HS-27A (cell line): ENCODE measurements around the gene CNTNAP2.

Source experiments
- DNase-seq: peaks from one replicate; pipeline ENCODE4 v3.0.0-alpha.2; 2012; ENCODE audit warnings: low read depth, missing footprints

Gene CNTNAP2

DNA sequence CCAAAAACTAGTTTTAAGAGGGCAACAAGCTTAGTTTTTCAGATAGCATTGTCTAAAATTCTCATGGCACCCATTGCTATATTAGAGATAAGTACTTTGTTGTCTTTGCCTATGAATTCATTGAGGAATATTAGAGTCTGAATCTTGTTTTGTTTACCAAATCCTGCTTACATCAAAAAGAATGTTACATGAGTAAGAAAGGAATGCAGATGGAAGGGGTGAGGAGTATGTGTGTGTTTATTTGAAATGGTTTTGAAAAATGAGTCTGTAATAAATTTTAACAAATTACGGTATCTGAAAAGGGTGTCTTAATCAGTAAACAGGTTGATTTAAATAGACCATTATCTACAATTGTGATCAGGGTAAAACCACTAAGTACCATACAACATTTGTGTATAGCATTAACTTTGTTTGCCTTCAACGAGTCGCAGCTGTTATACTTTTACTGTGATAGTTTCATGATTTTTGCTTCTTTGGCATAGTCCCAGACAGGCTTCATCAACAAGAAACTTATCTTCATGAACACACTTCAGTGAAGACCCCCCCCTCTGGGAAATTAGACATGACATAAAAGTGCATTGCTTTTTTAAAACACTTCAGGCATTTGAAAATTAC, 1290.0 kb downstream of the CNTNAP2 start:
- DNase-seq: no peak

DNA sequence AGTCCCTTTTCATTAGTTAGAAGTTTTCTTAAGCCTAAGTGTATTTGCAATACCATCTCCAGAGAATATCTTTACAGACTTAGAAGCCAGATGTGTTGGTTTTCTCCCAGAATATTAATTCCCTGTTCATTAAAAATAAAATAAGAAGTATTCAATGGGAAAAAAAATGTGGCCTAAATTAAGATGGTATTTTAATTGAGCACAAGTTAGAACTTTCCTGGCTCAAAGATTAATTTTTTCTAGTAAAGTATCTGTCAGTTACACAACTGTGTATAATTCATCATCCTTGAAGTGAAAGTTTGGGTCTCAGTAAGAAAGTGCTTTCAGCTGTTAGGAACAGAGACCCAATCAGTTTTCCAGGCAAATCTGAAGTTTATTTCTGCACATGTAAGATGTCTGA, 1294.5 kb downstream of the CNTNAP2 start:
- DNase-seq: no peak

DNA sequence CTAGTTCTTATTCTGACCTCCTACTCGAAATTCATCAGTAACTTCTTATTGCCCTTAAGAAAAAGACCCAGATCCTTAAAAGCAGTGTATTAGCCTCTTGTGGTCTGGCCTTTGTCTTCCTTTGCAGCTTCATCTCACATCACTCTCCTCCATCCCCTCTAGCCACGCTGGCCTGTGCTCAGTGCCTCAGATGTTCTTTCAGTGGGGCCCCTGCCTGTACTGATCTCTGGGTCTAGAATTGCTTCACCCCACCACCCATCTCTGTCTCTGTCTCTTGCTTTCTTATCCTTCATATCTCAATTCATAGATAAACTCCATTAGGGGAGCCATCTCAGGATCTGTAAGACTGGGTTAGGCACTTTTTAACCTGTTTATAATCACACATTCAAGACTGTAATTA, 1295.5 kb downstream of the CNTNAP2 start:
- DNase-seq: no peak

DNA sequence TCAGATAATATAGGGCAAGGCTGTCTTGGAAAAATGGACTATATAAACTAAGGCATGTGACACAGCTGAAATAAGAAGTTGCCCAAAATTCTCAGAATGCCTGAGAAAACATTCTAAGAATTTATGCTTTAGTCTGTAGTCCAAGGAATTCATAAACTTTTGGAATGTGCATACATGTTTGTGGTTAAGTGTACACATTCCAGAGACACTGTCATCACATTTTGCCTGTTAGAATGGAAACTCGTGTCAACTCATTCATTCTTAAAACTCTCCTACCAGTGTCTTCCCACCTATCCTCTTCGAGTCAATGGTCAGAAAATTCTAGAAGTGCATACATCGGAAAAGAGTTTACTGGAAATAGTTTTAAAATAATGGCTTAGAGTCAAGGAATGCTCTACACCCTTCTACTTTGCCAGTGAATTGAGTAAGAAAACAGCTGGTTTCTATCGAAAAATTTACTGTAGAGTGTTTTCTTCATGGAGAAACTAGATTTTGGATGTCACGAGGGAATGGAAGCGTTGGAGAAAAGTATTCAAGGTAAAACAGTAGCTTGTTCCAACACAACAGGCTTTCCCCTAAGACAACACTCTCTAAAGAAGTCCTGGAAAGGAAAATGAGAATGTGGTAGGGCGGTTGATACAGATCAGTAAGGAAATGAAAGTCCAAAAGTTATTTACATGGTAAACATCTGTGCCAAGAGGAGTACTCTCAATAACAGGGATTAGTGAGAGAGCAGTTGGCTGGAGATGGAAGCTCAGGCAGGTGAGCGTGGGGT, 1296.4 kb downstream of the CNTNAP2 start:
- DNase-seq: peak; percentile 77

DNA sequence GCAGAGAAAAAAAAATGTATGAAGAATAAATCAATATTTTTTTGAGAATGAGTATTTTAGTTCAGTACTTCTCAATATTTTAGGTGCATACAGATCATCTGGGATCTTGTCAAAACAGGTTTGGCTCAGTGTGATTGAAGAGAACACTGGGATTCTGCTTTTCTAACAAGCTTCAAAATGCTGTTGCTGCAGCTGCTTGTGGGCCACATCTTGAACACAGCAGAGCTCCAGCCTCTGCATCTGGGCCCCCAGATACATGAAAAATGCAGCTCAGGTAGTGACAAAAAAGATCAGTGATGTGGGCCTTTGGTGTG, 1296.9 kb downstream of the CNTNAP2 start:
- no peak for DNase-seq

DNA sequence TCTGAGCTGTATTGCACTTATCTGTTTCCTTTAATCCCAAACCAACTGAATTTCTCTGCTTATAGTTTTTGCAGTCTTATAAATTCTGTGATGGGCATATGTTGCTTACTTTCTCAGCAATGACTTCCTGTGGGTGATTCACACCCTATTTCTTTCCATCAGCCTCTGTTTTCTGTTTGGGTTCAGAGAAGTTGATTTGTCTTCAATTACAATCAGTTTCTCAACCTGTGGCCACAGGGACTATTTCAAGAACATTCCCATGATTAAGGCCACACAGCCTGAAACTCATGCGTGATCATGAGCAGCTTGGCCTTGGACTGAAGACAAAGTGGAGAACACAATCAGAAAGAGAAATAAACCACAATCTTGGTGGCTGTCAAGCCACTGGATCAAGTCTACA, 1299.4 kb downstream of the CNTNAP2 start:
- no peak for DNase-seq

DNA sequence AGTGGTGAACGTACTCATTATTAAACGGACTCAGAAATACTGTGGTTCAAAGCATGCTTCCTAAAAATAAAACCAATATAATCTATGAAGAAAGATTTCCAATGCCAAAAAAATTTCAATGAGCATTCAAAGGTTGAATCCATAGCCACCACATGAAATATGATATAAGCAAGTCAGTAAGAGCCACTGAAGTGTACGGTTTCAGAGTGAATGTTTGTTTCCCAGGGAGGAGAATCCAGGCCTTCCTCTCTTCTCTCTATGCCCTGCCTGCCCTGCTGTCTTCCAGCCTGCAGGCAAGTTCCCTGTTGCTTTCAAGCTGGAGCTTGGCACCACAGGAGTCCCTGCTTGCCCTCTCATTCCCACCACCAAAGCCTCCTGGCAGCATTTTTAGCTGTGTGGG, 1302.4 kb downstream of the CNTNAP2 start:
- DNase-seq: no peak

DNA sequence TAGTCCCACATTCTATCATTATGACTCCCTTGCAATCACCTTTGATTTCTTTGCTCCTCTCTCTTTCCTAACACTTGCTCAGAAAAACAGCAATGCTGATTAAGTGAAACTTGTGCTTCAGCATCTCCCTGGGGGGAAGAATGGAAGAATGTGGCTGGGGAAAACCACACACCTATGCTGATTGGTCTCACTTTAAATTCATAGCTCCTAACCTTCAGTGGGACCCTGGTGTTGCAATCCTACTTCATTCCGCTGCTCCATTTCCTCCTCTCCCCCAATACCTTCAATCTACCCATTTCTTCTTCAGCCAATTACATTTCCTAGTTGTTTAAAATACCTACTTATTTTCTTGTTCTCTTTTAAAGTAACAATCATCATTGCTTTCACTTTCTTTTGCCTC, 1307.3 kb downstream of the CNTNAP2 start:
- DNase-seq: no peak

DNA sequence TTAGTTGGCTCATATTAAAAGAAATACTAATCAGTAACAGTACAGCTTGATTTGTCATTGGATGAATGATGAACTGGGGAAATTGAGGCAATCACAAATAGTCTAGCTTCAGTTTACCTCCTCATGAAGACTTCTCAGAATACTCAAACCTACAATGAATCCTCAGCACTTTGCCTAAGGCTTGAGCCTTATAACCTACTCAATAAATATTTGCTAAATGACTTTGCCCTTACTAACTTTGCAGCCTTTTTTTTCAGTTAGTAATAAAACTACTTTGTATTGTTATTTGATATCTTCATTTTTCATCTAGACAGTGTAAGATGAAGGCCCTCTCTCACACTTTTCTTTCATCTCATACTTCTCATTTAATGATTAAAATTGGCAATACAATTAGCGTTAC, 1311.5 kb downstream of the CNTNAP2 start:
- no peak for DNase-seq

DNA sequence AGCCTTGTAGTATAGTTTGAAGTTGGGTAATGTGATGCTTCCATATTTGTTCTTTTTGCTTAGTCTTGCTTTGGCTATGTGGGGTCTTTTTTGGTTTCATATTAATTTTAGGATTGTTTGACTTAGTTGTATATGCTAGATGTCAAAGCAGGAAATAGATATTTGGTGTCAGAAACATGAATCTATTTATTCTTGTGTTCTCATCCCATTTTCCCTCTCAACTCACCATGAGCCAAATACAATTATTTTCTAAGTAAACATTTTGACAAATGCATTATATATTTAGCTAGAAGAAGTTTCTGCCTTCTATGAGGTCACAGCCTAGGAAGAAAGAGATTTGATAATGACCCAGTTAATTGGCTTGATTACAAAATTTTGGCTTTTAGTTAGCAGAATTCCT, 1313.4 kb downstream of the CNTNAP2 start:
- no peak for DNase-seq

DNA sequence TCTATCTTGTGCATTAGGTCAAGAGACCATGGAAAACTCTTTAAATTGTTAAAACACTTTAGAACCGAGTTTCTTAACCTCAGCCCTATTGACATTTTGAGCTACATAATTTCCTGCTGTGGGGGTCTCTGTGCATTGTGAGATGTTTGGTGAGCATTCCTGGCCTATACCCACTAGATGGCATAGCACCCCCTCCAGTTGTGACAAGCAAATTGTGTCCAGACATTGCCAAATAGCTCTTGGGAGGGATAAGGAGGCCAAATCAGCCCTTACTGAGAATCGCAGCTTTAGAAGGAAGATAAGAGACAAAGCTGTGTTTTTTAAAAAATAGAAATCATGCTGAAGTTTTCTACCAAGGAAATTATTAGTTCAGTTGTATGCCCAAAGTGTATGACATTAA, 1315.5 kb downstream of the CNTNAP2 start:
- DNase-seq: no peak

DNA sequence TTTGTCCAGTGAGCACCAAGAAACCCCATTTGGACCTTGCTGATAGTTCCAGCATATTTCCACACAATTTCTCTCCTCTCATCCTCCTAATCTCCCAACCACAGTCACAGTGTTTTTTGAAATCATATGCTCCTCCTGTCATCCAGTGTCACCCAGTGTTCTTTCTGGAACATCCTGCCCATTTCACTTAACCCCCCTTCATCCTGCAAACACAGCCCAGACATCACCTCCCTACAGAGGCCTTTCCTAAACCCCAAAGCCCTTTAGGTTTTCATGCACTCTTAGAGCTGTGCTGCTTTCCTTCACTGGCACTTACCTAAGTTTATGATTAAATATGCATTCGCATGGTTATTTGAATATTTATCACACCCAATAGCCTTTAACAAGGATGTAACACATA, 1316.0 kb downstream of the CNTNAP2 start:
- no peak for DNase-seq

DNA sequence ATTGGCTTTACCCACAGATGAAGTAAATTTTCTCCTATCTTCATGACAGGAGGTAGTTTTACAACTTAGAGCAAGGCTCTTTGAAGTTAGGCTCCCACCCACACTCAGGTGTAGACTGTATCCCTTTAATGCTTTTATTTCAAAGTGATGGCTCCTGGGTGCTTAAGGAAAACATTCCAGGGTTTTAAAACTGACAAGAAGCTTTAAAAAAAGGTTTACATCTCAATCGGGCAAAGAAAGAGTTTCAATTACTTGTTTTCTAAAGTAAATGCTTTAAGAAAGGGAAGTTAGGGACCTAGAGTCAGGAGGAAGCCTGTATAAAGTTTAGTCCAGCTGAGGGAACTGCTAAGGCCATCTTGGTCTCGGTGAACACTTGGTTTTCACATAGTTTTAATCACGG, 1320.1 kb downstream of the CNTNAP2 start:
- DNase-seq: no peak

DNA sequence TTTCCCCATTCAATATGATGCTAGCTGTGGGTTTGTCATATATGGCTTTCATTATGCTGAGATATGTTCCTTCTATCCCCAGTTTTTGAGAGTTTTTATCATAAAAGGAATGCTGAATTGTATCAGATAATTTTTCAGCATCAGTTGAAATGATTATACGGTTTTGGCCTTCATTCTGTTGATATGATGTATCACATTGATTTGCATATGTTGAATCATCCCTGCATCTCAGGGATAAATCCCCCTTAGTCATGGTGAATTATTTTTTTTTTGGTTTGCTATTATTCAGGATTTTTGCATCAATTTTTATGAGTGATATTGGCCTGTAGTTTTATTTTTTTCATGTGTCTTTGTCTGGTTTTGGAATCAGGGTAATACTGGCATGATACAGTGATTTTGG, 1321.6 kb downstream of the CNTNAP2 start:
- DNase-seq: no peak

DNA sequence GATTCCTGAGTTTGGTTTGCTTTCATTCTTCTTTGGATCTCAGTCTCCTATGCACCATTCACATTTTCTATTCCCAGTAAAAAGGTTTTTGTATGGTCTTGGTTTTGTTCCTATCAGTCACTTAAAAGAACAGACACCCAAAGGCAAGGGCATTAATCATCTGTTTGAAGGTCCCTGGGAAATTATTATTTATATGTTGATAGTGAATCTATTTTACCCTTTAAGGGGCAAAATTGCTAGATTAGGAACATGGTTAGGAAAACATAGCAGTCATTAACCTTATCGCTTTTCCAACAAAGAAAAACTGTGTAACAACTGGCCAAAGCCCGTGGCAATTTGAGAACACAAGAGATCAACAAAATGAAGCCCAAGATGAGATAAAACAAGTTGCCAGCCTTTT, 1327.3 kb downstream of the CNTNAP2 start:
- no peak for DNase-seq

DNA sequence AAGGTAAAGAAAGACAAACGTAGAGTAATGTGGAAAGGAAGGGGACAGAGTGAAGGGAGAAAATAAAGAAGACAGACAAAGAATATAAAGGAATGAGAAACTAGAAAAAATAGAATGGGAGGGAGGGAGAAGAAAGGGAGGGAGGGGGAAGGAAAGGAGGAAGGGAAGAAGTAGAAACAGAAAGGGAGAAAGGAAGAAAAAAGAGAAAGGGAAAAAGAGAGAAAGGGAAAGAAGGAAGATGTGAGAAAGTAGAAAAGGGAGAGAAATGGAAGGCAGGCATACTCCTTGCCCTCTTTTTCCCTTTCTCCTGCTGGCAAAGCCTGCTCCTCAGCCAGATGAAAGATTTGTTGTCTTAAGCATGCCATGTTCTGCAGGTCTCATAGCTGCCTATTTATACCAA, 1336.2 kb downstream of the CNTNAP2 start:
- DNase-seq: no peak

DNA sequence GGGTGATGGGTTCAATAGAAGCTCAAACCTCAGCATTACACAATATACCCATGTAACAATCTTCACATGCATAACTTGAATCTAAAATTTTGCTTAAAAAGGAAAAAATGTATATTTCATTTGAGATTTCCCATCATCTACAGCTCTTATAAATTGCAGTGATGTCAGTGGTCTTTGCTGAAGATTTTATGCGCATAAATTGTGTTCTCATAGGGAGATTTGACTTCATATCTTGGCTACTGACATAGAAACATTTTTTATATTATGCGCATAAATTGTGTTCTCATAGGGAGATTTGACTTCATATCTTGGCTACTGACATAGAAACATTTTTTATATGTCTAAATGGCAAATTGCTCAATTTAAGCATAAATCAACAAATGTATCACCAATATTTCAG, 1348.6 kb downstream of the CNTNAP2 start:
- no peak for DNase-seq

DNA sequence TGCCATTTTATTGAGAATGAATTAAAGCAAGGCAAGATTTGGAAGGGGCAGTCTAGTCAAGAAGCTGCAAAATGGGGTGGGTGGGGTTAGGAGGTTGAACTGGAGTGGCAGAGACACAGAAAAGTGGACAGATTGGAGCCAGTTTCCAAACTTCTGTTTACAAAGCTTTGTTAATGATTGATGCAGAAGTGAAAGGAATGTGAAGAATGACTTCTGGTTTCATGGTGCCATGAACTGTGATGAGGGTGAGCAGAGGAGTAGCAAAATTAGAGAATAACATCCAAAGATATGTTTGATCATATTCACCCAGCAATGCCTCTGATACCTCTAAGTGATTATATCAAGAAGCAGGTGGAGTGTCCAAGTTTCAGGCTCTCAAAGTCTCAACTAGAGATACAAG, 1356.0 kb downstream of the CNTNAP2 start:
- DNase-seq: no peak

DNA sequence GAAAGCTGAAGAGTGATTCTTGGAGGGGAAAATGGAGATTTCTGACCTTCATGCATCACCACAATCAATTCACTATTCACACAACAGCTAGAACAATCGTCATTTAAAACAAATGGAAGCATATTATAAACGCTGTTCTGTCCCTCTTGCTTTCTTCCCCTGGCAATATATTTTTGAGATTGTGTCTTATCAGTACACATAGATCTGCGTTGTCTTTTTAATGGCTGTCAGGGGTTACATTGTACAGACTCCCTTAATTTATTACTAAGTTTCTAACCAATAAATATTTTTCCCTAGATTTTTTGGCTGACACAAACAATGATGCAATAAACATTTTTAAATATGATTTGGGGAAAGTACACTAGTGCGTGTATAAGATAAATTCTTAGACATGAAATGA, 1358.3 kb downstream of the CNTNAP2 start:
- no peak for DNase-seq

DNA sequence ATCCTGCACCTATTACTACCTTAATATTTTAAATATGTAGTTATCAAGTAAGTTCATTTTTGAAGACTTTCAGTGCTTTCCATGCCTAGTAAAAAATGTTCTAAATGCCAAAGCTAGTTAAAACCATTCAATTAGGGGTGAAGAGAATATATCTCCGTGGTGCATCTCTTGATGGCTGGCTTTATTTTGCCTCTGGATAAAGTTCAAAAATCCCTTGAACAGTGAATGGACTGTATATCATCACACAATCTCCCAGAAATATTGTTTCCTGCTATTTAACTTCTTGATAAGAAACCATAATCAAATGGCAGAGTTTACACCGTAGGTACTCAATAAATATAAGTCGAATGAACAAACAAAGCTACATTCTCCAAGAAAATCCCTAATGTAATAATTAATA, 1360.9 kb downstream of the CNTNAP2 start:
- no peak for DNase-seq

DNA sequence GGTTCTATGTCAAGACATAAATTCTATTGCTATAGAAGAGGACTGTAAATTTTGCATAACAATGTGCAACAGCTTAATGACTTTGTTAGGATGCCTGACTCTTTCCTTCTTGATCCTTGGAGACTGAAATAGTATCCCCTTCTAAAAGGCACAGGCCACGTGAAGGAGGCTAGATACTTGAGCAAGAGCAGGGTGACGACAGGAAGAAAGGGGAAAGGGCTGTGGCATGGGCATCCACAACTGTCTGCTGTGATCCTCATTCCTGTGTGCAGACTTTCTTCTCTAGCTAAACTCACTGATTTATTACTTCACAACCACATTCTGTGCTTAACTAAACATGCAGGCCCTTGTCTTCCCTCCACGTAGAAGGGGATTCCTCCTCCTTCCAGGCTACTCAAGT, 1362.2 kb downstream of the CNTNAP2 start:
- no peak for DNase-seq

DNA sequence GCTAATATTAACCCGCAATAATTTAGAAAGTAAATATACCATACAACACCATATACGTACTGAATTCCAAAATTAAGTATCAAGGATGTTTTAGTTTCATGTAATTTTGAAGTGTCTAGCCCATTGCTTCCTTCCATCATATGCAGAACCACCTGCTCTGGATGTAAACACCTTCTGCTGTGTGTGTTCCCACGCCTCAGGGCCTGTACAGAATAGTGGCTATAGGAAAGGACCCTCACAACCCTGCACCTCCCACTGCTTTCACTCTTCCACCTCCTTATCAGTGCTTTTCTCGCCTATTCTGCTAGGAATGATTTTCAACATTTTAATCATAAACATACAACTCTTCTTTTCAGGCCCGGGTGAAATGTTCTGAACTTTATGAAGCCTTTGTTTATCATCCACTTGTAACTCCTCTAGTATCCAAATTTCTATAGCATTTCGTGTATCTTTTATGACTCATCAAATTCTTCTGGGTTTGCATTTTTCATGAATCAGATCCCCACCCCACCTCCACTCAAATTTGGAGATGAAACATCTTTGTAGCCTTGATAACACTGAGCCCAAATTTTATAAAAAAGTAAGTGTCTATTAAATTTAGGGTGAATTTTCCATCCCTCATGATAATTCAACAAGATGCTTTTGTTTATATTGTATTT, 1367.2 kb downstream of the CNTNAP2 start:
- peak; percentile 23 for DNase-seq

DNA sequence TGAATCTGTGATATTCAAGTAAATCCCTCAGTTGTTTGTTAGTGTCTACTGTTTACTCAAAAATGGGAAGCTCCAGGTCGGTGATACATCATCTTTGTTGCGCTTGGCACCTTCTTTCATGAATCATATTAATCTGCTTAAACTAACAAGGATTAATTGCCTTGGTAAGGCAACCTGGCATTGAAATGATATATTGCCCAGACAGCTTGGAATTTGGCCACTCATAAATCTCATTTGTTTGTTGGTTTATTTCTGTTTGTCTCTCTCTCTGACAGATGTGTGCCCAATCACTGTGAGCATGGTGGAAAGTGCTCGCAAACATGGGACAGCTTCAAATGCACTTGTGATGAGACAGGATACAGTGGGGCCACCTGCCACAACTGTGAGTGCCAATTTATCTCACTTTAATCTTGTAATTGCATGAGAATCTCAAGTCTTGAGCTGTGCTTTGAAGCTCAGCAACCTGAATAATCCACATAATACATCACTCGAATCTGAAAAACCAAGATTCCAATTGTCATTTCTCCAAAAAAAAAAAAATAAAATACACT, 1369.1 kb downstream of the CNTNAP2 start:
- no peak for DNase-seq
